WTC11 (cell line): ENCODE results near the gene SPATA45. TPM values are rescaled to one million over a fixed set of nuclear protein-coding genes. Genes with fewer than 3 reads are reported as not detected.

Source experiments
- AR ChIP-seq: fragments of 250-450 bp; sonication (Bioruptor Pico); IDR thresholded peaks from 2 replicates; pipeline ENCODE4 v1.9.0; 2021; ENCODE audit warnings: mild to moderate bottlenecking
- ATF2 ChIP-seq: sonication (generic); formaldehyde crosslinking; IDR thresholded peaks from 2 replicates; pipeline ENCODE4 v1.8.1; 2022; ENCODE audit warnings: low read depth, missing genetic modification reagents, borderline replicate concordance
- CREB1 ChIP-seq: sonication (generic); formaldehyde crosslinking; IDR thresholded peaks from 2 replicates; pipeline ENCODE4 v1.8.0; 2023; ENCODE audit warnings: mild to moderate bottlenecking, missing genetic modification reagents
- CREM ChIP-seq: sonication (generic); formaldehyde crosslinking; IDR thresholded peaks from 2 replicates; pipeline ENCODE4 v1.8.1; 2022; ENCODE audit warnings: mild to moderate bottlenecking, missing genetic modification reagents, moderate library complexity
- ESRRA ChIP-seq: sonication (generic); formaldehyde crosslinking; IDR thresholded peaks from 2 replicates; pipeline ENCODE4 v1.8.1; 2022; ENCODE audit warnings: mild to moderate bottlenecking, missing genetic modification reagents, borderline replicate concordance
- NR2C2 ChIP-seq: sonication (generic); formaldehyde crosslinking; IDR thresholded peaks from 2 replicates; pipeline ENCODE4 v1.8.0; 2022; ENCODE audit warnings: mild to moderate bottlenecking, missing genetic modification reagents
- PRDM15 ChIP-seq: sonication (generic); formaldehyde crosslinking; IDR thresholded peaks from 2 replicates; pipeline ENCODE4 v1.8.0; 2022; ENCODE audit warnings: missing genetic modification reagents
- RELA ChIP-seq: sonication (generic); formaldehyde crosslinking; IDR thresholded peaks from 2 replicates; pipeline ENCODE4 v1.8.1; 2022; ENCODE audit warnings: missing genetic modification reagents, mild to moderate bottlenecking, borderline replicate concordance
- ZBTB43 ChIP-seq: sonication (generic); formaldehyde crosslinking; IDR thresholded peaks from 2 replicates; pipeline ENCODE4 v1.8.1; 2023; ENCODE audit warnings: mild to moderate bottlenecking, missing genetic modification reagents
- ZNF121 ChIP-seq: sonication (generic); formaldehyde crosslinking; IDR thresholded peaks from 2 replicates; pipeline ENCODE4 v1.8.0; 2023; ENCODE audit warnings: missing genetic modification reagents
- total RNA-seq: library from RNA; stranded (reverse); gene quantifications from 3 replicates; pipeline ENCODE4 v1.2.3, GENCODE V29; 2021
- TF ChIP-seq, protein P1 (sequence below): sonication (generic); formaldehyde crosslinking; IDR thresholded peaks from 2 replicates; pipeline ENCODE4 v1.8.1; 2023; ENCODE audit warnings: mild to moderate bottlenecking, missing genetic modification reagents, borderline replicate concordance
- TF ChIP-seq, protein P2 (sequence below): sonication (generic); formaldehyde crosslinking; IDR thresholded peaks from 2 replicates; pipeline ENCODE4 v1.8.0; 2023; ENCODE audit warnings: mild to moderate bottlenecking, missing genetic modification reagents

The SPATA45 gene
- total RNA-seq, 1 experiment from 2014 or later: 0.90 TPM

GRCh38 chr1:212858461-212859265 is 11.2 kb upstream of the SPATA45 start (continued):
- TF ChIP-seq, protein P1, sequence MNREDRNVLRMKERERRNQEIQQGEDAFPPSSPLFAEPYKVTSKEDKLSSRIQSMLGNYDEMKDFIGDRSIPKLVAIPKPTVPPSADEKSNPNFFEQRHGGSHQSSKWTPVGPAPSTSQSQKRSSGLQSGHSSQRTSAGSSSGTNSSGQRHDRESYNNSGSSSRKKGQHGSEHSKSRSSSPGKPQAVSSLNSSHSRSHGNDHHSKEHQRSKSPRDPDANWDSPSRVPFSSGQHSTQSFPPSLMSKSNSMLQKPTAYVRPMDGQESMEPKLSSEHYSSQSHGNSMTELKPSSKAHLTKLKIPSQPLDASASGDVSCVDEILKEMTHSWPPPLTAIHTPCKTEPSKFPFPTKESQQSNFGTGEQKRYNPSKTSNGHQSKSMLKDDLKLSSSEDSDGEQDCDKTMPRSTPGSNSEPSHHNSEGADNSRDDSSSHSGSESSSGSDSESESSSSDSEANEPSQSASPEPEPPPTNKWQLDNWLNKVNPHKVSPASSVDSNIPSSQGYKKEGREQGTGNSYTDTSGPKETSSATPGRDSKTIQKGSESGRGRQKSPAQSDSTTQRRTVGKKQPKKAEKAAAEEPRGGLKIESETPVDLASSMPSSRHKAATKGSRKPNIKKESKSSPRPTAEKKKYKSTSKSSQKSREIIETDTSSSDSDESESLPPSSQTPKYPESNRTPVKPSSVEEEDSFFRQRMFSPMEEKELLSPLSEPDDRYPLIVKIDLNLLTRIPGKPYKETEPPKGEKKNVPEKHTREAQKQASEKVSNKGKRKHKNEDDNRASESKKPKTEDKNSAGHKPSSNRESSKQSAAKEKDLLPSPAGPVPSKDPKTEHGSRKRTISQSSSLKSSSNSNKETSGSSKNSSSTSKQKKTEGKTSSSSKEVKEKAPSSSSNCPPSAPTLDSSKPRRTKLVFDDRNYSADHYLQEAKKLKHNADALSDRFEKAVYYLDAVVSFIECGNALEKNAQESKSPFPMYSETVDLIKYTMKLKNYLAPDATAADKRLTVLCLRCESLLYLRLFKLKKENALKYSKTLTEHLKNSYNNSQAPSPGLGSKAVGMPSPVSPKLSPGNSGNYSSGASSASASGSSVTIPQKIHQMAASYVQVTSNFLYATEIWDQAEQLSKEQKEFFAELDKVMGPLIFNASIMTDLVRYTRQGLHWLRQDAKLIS (CRISPR knock-in tag): no peak
- TF ChIP-seq, protein P2, sequence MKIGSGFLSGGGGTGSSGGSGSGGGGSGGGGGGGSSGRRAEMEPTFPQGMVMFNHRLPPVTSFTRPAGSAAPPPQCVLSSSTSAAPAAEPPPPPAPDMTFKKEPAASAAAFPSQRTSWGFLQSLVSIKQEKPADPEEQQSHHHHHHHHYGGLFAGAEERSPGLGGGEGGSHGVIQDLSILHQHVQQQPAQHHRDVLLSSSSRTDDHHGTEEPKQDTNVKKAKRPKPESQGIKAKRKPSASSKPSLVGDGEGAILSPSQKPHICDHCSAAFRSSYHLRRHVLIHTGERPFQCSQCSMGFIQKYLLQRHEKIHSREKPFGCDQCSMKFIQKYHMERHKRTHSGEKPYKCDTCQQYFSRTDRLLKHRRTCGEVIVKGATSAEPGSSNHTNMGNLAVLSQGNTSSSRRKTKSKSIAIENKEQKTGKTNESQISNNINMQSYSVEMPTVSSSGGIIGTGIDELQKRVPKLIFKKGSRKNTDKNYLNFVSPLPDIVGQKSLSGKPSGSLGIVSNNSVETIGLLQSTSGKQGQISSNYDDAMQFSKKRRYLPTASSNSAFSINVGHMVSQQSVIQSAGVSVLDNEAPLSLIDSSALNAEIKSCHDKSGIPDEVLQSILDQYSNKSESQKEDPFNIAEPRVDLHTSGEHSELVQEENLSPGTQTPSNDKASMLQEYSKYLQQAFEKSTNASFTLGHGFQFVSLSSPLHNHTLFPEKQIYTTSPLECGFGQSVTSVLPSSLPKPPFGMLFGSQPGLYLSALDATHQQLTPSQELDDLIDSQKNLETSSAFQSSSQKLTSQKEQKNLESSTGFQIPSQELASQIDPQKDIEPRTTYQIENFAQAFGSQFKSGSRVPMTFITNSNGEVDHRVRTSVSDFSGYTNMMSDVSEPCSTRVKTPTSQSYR (CRISPR knock-in tag): peak; percentile 54; the same call in 1 of the 2 replicates
- TF ChIP-seq ZBTB43 (CRISPR knock-in tag): 0 out of 2 replicates have a peak, but pooled peaks have one; percentile 72
- TF ChIP-seq CREM (CRISPR knock-in tag): no peak
- TF ChIP-seq ATF2 (CRISPR knock-in tag): no peak
- no peak for TF ChIP-seq NR2C2 (CRISPR knock-in tag)
- no peak for TF ChIP-seq AR (CRISPR knock-in tag)
- TF ChIP-seq ESRRA (CRISPR knock-in tag): peak; percentile 13; the same call in 1 of the 2 replicates
- TF ChIP-seq ZNF121: no peak
- 0 out of 2 replicates have a peak, but pooled peaks have one; percentile 13 for TF ChIP-seq RELA (CRISPR knock-in tag)
- TF ChIP-seq CREB1 (CRISPR knock-in tag): peak; percentile 66; the same call in 1 of the 2 replicates
- TF ChIP-seq PRDM15: peak; percentile 9; the same call in 1 of the 2 replicates
